Thyroid gland (tissue), 4 donors: ENCODE measurements around the gene KRT8.

Source experiments
- CTCF ChIP-seq, 6 experiments: fragments of 200-600 bp in 3 of 6; fragments of 450-650 bp in 3 of 6; sonication (generic) in 3 of 6; IDR thresholded peaks; one replicate each; pipeline ENCODE4 v1.5.1; 2016 to 2019; ENCODE audit warnings: antibody characterized with exemption in 6 of 6, mild to moderate bottlenecking in 2 of 6, inconsistent platforms in 1 of 6, moderate library complexity in 1 of 6
- POLR2A ChIP-seq, 2 donors: fragments of 450-650 bp; IDR thresholded peaks; one replicate each; pipeline ENCODE4 v1.6.1; 2017; ENCODE audit warnings: antibody characterized with exemption in 2 of 2, mild to moderate bottlenecking in 2 of 2, moderate library complexity in 1 of 2

- no peak for TF ChIP-seq CTCF (IDR thresholded peaks at IDR 0.05)
- peak in 1 of 2 donors; percentile 30 for TF ChIP-seq POLR2A (IDR thresholded peaks at IDR 0.05)
These were observed 40.7 kb upstream of the KRT8 start for GRCh38 chr12:52945389-52946232.
